Heart left ventricle (tissue), 16 donors: ENCODE data around the gene GSK3B. TPM values are rescaled to one million over a fixed set of nuclear protein-coding genes. Genes with fewer than 3 reads are reported as not detected.

Experiments
- ATAC-seq, 4 donors: fragments of 200-7000 bp; cut with Tn5 transposase; one replicate each; pipeline ENCODE4 v1.9.1; 2020 to 2022; ENCODE audit warnings: moderate library complexity in 4 of 4, mild to moderate bottlenecking in 3 of 4, moderate number of reproducible peaks in 1 of 4
- DNase-seq, 5 donors: peaks; one replicate each; pipeline ENCODE4 v3.0.0-alpha.2; 2020
- H3K27ac ChIP-seq, 12 donors: fragments of 200-600 bp; sonication (generic) in 4 of 12; one replicate each; pipeline versions ENCODE4 v1.5.0 to v1.8.0; 2016 to 2022; ENCODE audit warnings: mild to moderate bottlenecking in 2 of 12
- H3K27me3 ChIP-seq, 9 donors: fragments of 200-600 bp; sonication (generic) in 2 of 9; one replicate each; pipeline versions ENCODE4 v1.5.1 to v1.8.0; 2016 to 2022; ENCODE audit warnings: mild to moderate bottlenecking in 3 of 9
- H3K36me3 ChIP-seq, 9 donors: fragments of 200-600 bp; sonication (generic) in 2 of 9; one replicate each; pipeline versions ENCODE4 v1.5.0 to v1.8.0; 2018 to 2022; ENCODE audit warnings: mild to moderate bottlenecking in 2 of 9
- H3K4me1 ChIP-seq, 12 donors: fragments of 200-600 bp; sonication (generic) in 4 of 12; one replicate each; pipeline versions ENCODE4 v1.5.0 to v1.8.0; 2016 to 2022; ENCODE audit warnings: mild to moderate bottlenecking in 3 of 12
- H3K4me3 ChIP-seq, 12 donors: fragments of 200-600 bp; sonication (generic) in 4 of 12; one replicate each; pipeline versions ENCODE4 v1.5.0 to v1.8.0; 2017 to 2022; ENCODE audit warnings: mild to moderate bottlenecking in 9 of 12, moderate library complexity in 4 of 12
- H3K9me3 ChIP-seq, 12 donors: fragments of 200-600 bp; sonication (generic) in 4 of 12; one replicate each; pipeline versions ENCODE4 v1.5.0 to v1.8.0; 2016 to 2022; ENCODE audit warnings: mild to moderate bottlenecking in 1 of 12
- CTCF ChIP-seq, 12 donors: fragments of 200-600 bp; sonication (generic) in 4 of 12; IDR thresholded peaks; one replicate each; pipeline versions ENCODE4 v1.5.0 to v1.8.0; 2018 to 2022; ENCODE audit warnings: antibody characterized with exemption in 12 of 12, mild to moderate bottlenecking in 5 of 12
- POLR2A ChIP-seq, 2 donors: fragments of 450-650 bp; IDR thresholded peaks; one replicate each; pipeline ENCODE4 v1.6.1; 2017; ENCODE audit warnings: antibody characterized with exemption in 2 of 2, mild to moderate bottlenecking in 2 of 2, moderate library complexity in 2 of 2
- WGBS, 4 donors: extraction: QIAGEN DNeasy Blood & Tissue Kit in 2 of 4; methylation state at CpG; one replicate each; pipeline versions ENCODE4 v1.1.5 to v1.1.7; 2013 to 2018; 5-methylcytosine and 5-hydroxymethylcytosine counted together
- intact Hi-C, 10 donors: fragments of 100-400 bp; cut with DNase I; formaldehyde crosslinking; loops; one replicate each; pipeline versions ENCODE4 v1.11.1 to v1.14.2; 2022
- polyA plus RNA-seq, 2 donors: library from polyadenylated mRNA; stranded (reverse); fragments of 200-250 nt; gene quantifications; one replicate each; pipeline ENCODE4 v1.2.3, GENCODE V29; 2013
- total RNA-seq, 9 donors: library from RNA; depleted of rRNA in 2 of 9; stranded (reverse); fragments of >200 nt in 2 of 9; fragmentation: NEBNext Ultra II Directional in 3 of 9; extraction: Animal tissue kit (Norgen Biotek cat#: 25700) in 3 of 9; gene quantifications; one replicate each; pipeline versions ENCODE4 v1.1.0 to v1.2.4, GENCODE V29; 2016 to 2023
- donor health status: ischemic (EF 13 %, LVEDD 7.1; RV severe dilation, severe dysfunction).
- donor health status: healthy with polysubstance abuse.
- donor health status: DM: no; HTN: yes; CAD: no.
- donor health status: DM: no; HTN: no; CAD: no.
- donor health status: ischemic (EF 25% LVEDD 6.9; RV normal size, moderate dysfunction).
- donor health status: ischemic (EF 25% LVEDD 5.7; RV mildly dilated, moderate dysfunction).
- donor health status: healthy.
- donor health status: DM: yes; HTN: yes; CAD: no.
- donor health status: ischemic (EF 35%, LVEDD 5.7; RV mildly dilated, moderate dysfunction).
- donor health status: nonischemic (EF 11% LVEDD 7.7; RV severe dilation, severe dysfunction).
- donor health status: DM: yes; HTN: yes; CAD: no.
- donor health status: PGD.
- donor health status: ischemic (EF 29% LVEDD 5.4; RV normal size, mild dysfunction).
- donor health status: nonischemic (EF 23%, LVEDD 6.1; RV moderate dilation, normal function).

The GSK3B gene
- total and polyA plus RNA-seq, 11 donors, result 8.8 to 58.9 (median 41.2) TPM

- ATAC-seq (no peak), DNase-seq (no peak)
- Histone ChIP-seq H3K4me3 (no peak overlapping the region), H3K4me1 (peaks cover 0 to 3% (median 0%) of the 10 kb centered on the region in 12 donors), H3K27me3 (no peaks in the 10 kb centered on the region), H3K36me3 (no peaks in the 10 kb centered on the region), H3K9me3 (no peaks in the 10 kb centered on the region), H3K27ac (no peak overlapping the region)
- WGBS, 4 donors, result 85 to 90% (median 87%) methylated on average over 2 of the region's 2 CpGs
- no peak for TF ChIP-seq POLR2A (IDR thresholded peaks at IDR 0.05)
- TF ChIP-seq CTCF (IDR thresholded peaks at IDR 0.05), result no peak
- intact Hi-C loops, result no loop called here
Observed at GRCh38 chr3:119783255-119783654, 311.0 kb downstream of the GSK3B start.

GRCh38 chr3:119782460-119782859 lies 311.8 kb downstream of the GSK3B start:
- DNase-seq, result no peak
- H3K9me3 ChIP-seq, result no peaks in the 10 kb centered on the region
- 71 to 94% (median 84%) methylated on average over 1 of the region's 1 CpG for WGBS, 4 donors
- no peaks in the 10 kb centered on the region for H3K27me3 ChIP-seq
- H3K4me1 ChIP-seq, result peaks cover 0 to 3% (median 0%) of the 10 kb centered on the region in 12 donors
- TF ChIP-seq CTCF (IDR thresholded peaks at IDR 0.05) (no peak), POLR2A (IDR thresholded peaks at IDR 0.05) (no peak)
- intact Hi-C loops, result no loop called here
- no peak overlapping the region for H3K27ac ChIP-seq
- no peak for ATAC-seq
- H3K4me3 ChIP-seq, result no peak overlapping the region
- H3K36me3 ChIP-seq, result no peaks in the 10 kb centered on the region

GRCh38 chr3:119781330-119782198 lies 312.7 kb downstream of the GSK3B start, which contains the start of gene NR1I2:
Gene NR1I2 (plus strand): TSS chr3:119782101.
- H3K4me1 ChIP-seq, result peaks cover 0 to 3% (median 0%) of the 10 kb centered on the region in 12 donors
- peaks cover 0 to 5% (median 0%) of the 10 kb centered on the region in 12 donors for H3K9me3 ChIP-seq
- DNase-seq, result no peak
- no peak for ATAC-seq
- WGBS, 4 donors, result 87 to 89% (median 88%) methylated on average over 9 to 10 of the region's 10 CpGs
- TF ChIP-seq CTCF (IDR thresholded peaks at IDR 0.05) (no peak), POLR2A (IDR thresholded peaks at IDR 0.05) (no peak)
- intact Hi-C loops, result no loop called here
- no peaks in the 10 kb centered on the region for H3K36me3 ChIP-seq
- H3K27me3 ChIP-seq, result no peaks in the 10 kb centered on the region
- no peak within 1 kb of the TSS for H3K4me3 ChIP-seq
- no peak within 1 kb of the TSS for H3K27ac ChIP-seq

- no peak for TF ChIP-seq CTCF (IDR thresholded peaks at IDR 0.05)
- TF ChIP-seq POLR2A (IDR thresholded peaks at IDR 0.05), result no peak
- Histone ChIP-seq H3K4me1 (peaks cover 0 to 5% (median 0%) of the 10 kb centered on the region in 12 donors), H3K27ac (no peak overlapping the region), H3K36me3 (no peaks in the 10 kb centered on the region), H3K4me3 (no peak overlapping the region), H3K27me3 (no peaks in the 10 kb centered on the region), H3K9me3 (peaks cover 0 to 15% (median 1%) of the 10 kb centered on the region in 12 donors)
- no peak for ATAC-seq
- no peak for DNase-seq
- intact Hi-C loops, result no loop called here
- 74 to 77% (median 75%) methylated on average over 2 of the region's 2 CpGs for WGBS, 4 donors
Observed at GRCh38 chr3:119779731-119780383, 314.4 kb downstream of the GSK3B start.
